Smooth muscle cell (in vitro differentiated cells): ENCODE data around the gene CACNA1A. TPM values are rescaled to one million over a fixed set of nuclear protein-coding genes. Genes with fewer than 3 reads are reported as not detected.

Experiments
- DNase-seq: peaks from one replicate; lab custom pipeline; 2025; ENCODE audit not compliant: unreplicated experiment; lab: John Stamatoyannopoulos, UW
- H2AFZ ChIP-seq: fragments of 200-600 bp; sonication (generic); 2 replicates; pipeline ENCODE4 v1.6.0; 2016; ENCODE audit warnings: antibody characterized with exemption, low read depth, mild to moderate bottlenecking
- H3F3A ChIP-seq: fragments of 200-600 bp; sonication (generic); 2 replicates; pipeline ENCODE4 v1.6.0; 2017; ENCODE audit warnings: antibody characterized with exemption, low read depth
- H3K27ac ChIP-seq: fragments of 200-600 bp; sonication (generic); 2 replicates; pipeline ENCODE4 v1.5.1; 2016; ENCODE audit warnings: low read depth, mild to moderate bottlenecking
- H3K27me3 ChIP-seq: fragments of 200-600 bp; sonication (generic); 2 replicates; pipeline ENCODE4 v1.6.1; 2016; ENCODE audit warnings: low read depth, mild to moderate bottlenecking
- H3K36me3 ChIP-seq: fragments of 200-600 bp; sonication (generic); 2 replicates; pipeline ENCODE4 v1.5.1; 2016; ENCODE audit warnings: low read depth
- H3K4me1 ChIP-seq: fragments of 200-600 bp; sonication (generic); 2 replicates; pipeline ENCODE4 v1.5.1; 2016; ENCODE audit warnings: low read depth
- H3K4me2 ChIP-seq: fragments of 200-600 bp; sonication (generic); 2 replicates; pipeline ENCODE4 v1.6.0; 2016; ENCODE audit warnings: mild to moderate bottlenecking
- H3K4me3 ChIP-seq: fragments of 200-600 bp; sonication (generic); 2 replicates; pipeline ENCODE4 v1.5.1; 2016; ENCODE audit warnings: mild to moderate bottlenecking
- H3K79me2 ChIP-seq: fragments of 200-600 bp; sonication (generic); 2 replicates; pipeline ENCODE4 v1.6.0; 2016; ENCODE audit warnings: low read depth, mild to moderate bottlenecking
- H3K9ac ChIP-seq: fragments of 200-600 bp; sonication (generic); 2 replicates; pipeline ENCODE4 v1.6.0; 2016; ENCODE audit warnings: low read depth
- H3K9me3 ChIP-seq: fragments of 200-600 bp; sonication (generic); replicated peaks from 2 replicates; pipeline ENCODE4 v1.5.1; 2016; ENCODE audit warnings: low read depth
- H4K20me1 ChIP-seq: fragments of 200-600 bp; sonication (generic); 2 replicates; pipeline ENCODE4 v1.6.0; 2016; ENCODE audit warnings: low read depth
- CTCF ChIP-seq: fragments of 200-600 bp; sonication (generic); IDR thresholded peaks from 2 replicates; pipeline ENCODE4 v1.5.1; 2017; ENCODE audit warnings: borderline replicate concordance, mild to moderate bottlenecking, antibody characterized with exemption; ENCODE audit not compliant: insufficient read depth, poor library complexity, severe bottlenecking
- WGBS: methylation state at CpG from one replicate; pipeline ENCODE4 v1.1.7; 2016; ENCODE audit warnings: low lambda C conversion rate; 5-methylcytosine and 5-hydroxymethylcytosine counted together
- polyA plus RNA-seq: library from polyadenylated mRNA; unstranded; fragments of >200 nt; fragmentation: Nextera tagmentation; extraction: Ambion mirVana; gene quantifications from 2 replicates; pipeline ENCODE4 v1.2.1, GENCODE V29; 2016
- total RNA-seq: library from RNA; depleted of rRNA; stranded (reverse); fragments of >200 nt; gene quantifications from 2 replicates; pipeline ENCODE4 v1.2.3, GENCODE V29; 2014

CACNA1A gene
- total and polyA plus RNA-seq, 2 experiments from 2014 or later, result 1.3 to 3.0 TPM

DNA sequence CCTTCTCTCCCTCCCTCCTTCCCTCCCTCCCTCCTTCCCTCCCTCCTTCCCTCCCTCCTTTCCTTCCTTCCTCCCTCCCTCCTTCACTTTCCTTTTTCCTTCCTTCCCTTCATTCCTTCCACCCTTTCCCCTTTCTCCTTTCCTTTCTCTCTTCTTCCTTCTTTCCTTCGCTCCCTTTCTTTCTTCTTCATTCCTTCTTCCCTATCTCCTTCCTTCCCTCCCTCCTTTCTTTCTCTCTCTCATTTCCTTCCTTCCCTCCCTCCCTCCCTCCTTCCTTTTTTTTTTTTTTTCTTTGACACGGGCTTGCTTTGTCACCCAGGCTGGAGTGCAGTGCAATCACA, 250.6 kb downstream of the CACNA1A start:
- no peaks in the 10 kb centered on the region for H3K9me3 ChIP-seq
- H2AFZ ChIP-seq, result no peak overlapping the region
- no peak overlapping the region for H3K4me2 ChIP-seq
- H3K9ac ChIP-seq, result no peak overlapping the region
- no peaks in the 10 kb centered on the region for H3K36me3 ChIP-seq
- H3K4me3 ChIP-seq, result no peak overlapping the region
- no peaks in the 10 kb centered on the region for H3K4me1 ChIP-seq
- no peaks in the 10 kb centered on the region for H4K20me1 ChIP-seq
- no peaks in the 10 kb centered on the region for H3F3A ChIP-seq
- no peak overlapping the region for H3K27ac ChIP-seq
- no peaks in the 10 kb centered on the region for H3K79me2 ChIP-seq
- WGBS, result no CpG with 5 or more reads among the region's 2 CpGs
- H3K27me3 ChIP-seq, result no peaks in the 10 kb centered on the region
- TF ChIP-seq CTCF, result no peak
- DNase-seq, result no peak

GRCh38 chr19:13255041-13255718, 251.1 kb downstream of the CACNA1A start:
- no peaks in the 10 kb centered on the region for H3K79me2 ChIP-seq
- H3K27me3 ChIP-seq, result no peaks in the 10 kb centered on the region
- 88% methylated on average over 21 of the region's 21 CpGs for WGBS
- no peak overlapping the region for H3K4me3 ChIP-seq
- H4K20me1 ChIP-seq, result no peaks in the 10 kb centered on the region
- no peaks in the 10 kb centered on the region for H3K9me3 ChIP-seq
- no peak overlapping the region for H3K9ac ChIP-seq
- no peak for DNase-seq
- H3K4me1 ChIP-seq, result no peaks in the 10 kb centered on the region
- no peaks in the 10 kb centered on the region for H3F3A ChIP-seq
- no peak overlapping the region for H3K27ac ChIP-seq
- no peak overlapping the region for H2AFZ ChIP-seq
- H3K4me2 ChIP-seq, result no peak overlapping the region
- no peaks in the 10 kb centered on the region for H3K36me3 ChIP-seq
- TF ChIP-seq CTCF, result no peak

- Histone ChIP-seq H4K20me1 (no peaks in the 10 kb centered on the region), H2AFZ (no peak overlapping the region), H3K4me1 (no peaks in the 10 kb centered on the region), H3K36me3 (no peaks in the 10 kb centered on the region), H3F3A (no peaks in the 10 kb centered on the region), H3K27me3 (no peaks in the 10 kb centered on the region), H3K4me3 (no peak overlapping the region), H3K27ac (no peak overlapping the region), H3K4me2 (no peak overlapping the region), H3K79me2 (no peaks in the 10 kb centered on the region), H3K9me3 (no peaks in the 10 kb centered on the region), H3K9ac (no peak overlapping the region)
- TF ChIP-seq CTCF, result no peak
- DNase-seq, result no peak
- WGBS, result 84% methylated on average over 11 of the region's 11 CpGs
Observed at GRCh38 chr19:13252569-13253335, 253.5 kb downstream of the CACNA1A start.
